ENCODE data around the gene C1orf174.

Gene C1orf174

GRCh38 chr1:3900150-3900968, at the start of gene C1orf174:
Gene C1orf174, minus strand, starts transcription at chr1:3900272. Its CDS starts 86 bp downstream, at chr1:3900186.
- peak; percentile 96 for DNase-seq (ENCODE audit: low read depth)
- TF ChIP-seq CTCF (conservative IDR thresholded peaks at IDR 0.05; ENCODE audit: control insufficient read depth, insufficient read depth, low read depth, low read length), result no peak
- H3K4me3 ChIP-seq (ENCODE audit: control insufficient read depth, low read depth, low read length), result peak within 1 kb of the TSS; percentile 84

- no peak overlapping the region for H3K4me3 ChIP-seq (ENCODE audit: control insufficient read depth, low read depth, low read length)
- DNase-seq (ENCODE audit: low read depth), result peak; percentile 23
- TF ChIP-seq CTCF (conservative IDR thresholded peaks at IDR 0.05; ENCODE audit: control insufficient read depth, insufficient read depth, low read depth, low read length), result no peak
These were observed 48.3 kb upstream of the C1orf174 start for GRCh38 chr1:3948344-3948743.

- no peak for DNase-seq (ENCODE audit: low read depth)
- TF ChIP-seq CTCF (conservative IDR thresholded peaks at IDR 0.05; ENCODE audit: control insufficient read depth, insufficient read depth, low read depth, low read length), result no peak
- no peak overlapping the region for H3K4me3 ChIP-seq (ENCODE audit: control insufficient read depth, low read depth, low read length)
These were observed 46.1 kb upstream of the C1orf174 start for GRCh38 chr1:3945916-3946840.

- TF ChIP-seq CTCF (conservative IDR thresholded peaks at IDR 0.05; ENCODE audit: control insufficient read depth, insufficient read depth, low read depth, low read length), result no peak
- no peak overlapping the region for H3K4me3 ChIP-seq (ENCODE audit: control insufficient read depth, low read depth, low read length)
- DNase-seq (ENCODE audit: low read depth), result no peak
These were observed 45.1 kb upstream of the C1orf174 start for GRCh38 chr1:3945222-3945621.

GRCh38 chr1:3944578-3945125, 44.6 kb upstream of the C1orf174 start:
- TF ChIP-seq CTCF (conservative IDR thresholded peaks at IDR 0.05; ENCODE audit: control insufficient read depth, insufficient read depth, low read depth, low read length), result no peak
- no peak overlapping the region for H3K4me3 ChIP-seq (ENCODE audit: control insufficient read depth, low read depth, low read length)
- DNase-seq (ENCODE audit: low read depth), result no peak

- no peak for DNase-seq (ENCODE audit: low read depth)
These were observed 43.9 kb upstream of the C1orf174 start for GRCh38 chr1:3943806-3944577.

More at GRCh38 chr1:3943806-3944577, 43.9 kb upstream of the C1orf174 start:
- H3K4me3 ChIP-seq (ENCODE audit: control insufficient read depth, low read depth, low read length), result no peak overlapping the region
- TF ChIP-seq CTCF (conservative IDR thresholded peaks at IDR 0.05; ENCODE audit: control insufficient read depth, insufficient read depth, low read depth, low read length), result no peak
